Occipital lobe (tissue), 2 donors: Measurements from ENCODE around the gene TMUB1. TPM values are rescaled to one million over a fixed set of nuclear protein-coding genes. Genes with fewer than 3 reads are reported as not detected.

Experiments
- DNase-seq: peaks from one replicate; lab custom pipeline; 2025; lab: John Stamatoyannopoulos, UW
- total RNA-seq: library from RNA; depleted of rRNA; stranded (reverse); fragments of >200 nt; gene quantifications from one replicate; pipeline ENCODE4 v1.2.3, GENCODE V29; 2014

Gene TMUB1
- total RNA-seq, 1 donor from 2014 or later = 9.7 TPM

DNA sequence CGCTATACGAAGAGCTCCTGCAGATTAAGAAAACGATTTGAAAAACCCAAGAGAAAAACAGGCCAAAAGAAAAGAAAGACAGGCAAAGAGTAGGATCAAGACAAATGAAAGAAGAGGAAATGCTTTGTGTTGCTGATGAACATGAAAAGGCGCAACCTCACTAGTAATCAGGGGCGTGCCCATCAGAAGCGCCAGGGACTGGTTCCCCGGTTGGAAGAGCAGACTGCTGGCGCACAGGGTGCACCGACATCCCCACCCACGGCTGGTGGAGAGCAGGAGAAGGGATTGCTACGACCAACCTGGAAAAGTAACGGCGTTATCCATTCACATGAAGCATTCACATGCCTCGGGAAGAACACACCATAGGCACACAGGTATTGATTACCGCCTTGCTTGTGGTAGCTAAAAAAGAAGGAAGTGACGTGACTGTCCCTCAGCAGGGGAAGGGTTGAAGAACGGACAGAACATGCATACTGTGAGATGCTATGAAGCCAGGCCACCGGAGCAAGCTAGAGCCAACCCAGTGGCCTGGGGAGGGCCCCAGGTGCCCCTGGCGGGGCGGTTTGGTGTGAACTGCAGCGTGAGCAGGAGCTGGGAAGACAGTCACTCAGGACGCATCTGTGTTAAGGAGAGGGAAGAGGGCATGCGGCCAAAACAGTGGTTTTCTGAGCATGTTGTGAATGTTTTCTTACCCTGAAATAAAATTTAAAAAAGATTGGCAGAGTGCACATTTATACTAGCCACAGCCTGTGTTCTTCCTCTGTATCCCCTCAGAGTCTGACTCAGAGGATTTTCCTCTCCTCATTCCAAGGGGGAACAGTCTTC is 21.3 kb upstream of the TMUB1 start:
- DNase-seq = no peak

DNA sequence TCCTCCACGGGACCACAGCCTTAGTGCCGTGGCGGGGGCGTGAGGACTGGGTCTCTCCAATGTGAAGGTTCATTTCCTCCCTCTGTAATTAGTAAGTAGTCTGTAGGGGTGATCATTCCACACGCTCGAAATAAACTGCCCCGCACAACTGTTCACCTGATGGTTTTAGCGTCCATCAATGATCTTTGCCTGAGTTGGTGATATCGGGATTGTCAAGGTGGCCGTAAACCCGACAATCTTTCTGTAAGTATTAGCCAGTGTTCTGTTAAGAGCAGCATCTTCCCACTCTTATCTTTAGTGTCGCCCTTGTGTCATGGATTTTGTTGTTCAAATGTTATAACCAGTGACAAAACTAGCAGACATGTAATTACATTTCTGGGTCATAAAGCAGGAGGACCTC is 20.7 kb upstream of the TMUB1 start:
- DNase-seq = no peak

DNA sequence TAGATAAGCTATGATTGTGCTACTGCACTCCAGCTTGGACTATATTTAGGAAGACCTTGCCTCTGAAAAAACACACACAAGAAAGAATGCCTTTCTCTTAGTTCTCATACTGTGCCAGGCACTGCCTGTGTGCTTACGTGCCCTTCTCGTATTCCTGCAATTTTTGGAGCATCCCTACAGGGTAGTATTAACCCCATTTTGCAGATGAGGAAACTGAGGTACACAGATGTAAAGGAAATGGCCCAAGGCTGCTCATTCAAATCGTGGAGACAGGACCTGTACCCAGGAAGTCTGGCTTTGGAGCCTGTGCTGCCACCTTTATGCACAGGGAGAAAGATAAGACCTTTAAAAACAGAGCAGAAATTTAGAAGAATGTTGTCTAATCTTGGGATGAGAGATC is 19.7 kb upstream of the TMUB1 start:
- DNase-seq = no peak

DNA sequence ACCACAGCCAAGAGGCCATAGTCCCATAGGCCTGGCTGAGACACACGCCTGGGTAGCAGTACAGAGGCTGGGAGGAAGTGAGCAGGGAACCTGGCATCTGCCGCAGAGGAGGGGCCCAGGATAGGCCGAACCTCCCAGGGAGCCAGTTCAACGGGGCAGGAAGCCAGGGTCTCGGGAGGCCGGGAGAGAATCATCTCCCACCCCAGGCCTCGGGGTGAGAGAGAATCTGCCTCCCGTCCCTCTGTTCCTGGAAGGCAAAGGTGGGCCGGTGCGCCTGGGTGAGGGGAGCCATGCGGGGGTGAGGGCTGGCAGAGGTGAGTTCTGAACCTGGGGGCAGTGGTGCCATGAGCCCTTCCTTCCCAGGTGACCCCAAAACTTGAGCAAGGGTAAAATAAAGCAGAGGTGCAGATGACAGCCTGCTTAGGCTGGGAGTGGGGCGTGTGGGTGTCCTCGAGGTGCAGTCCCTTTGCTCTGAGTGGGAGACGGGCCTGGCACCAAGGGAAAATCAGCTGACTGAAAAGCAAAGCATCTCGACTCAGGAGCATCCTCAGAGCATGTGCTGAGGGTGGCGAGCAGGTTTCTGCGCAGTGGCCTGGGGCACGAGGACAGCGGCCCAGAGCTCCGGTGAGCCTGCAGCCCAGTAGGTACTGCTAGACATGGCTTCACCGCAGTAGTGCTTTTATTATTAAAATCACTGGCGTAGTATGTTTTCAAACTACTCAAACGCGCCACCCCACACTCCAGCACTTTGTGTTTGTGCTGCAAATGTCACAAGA is 18.5 kb upstream of the TMUB1 start:
- no peak for DNase-seq

DNA sequence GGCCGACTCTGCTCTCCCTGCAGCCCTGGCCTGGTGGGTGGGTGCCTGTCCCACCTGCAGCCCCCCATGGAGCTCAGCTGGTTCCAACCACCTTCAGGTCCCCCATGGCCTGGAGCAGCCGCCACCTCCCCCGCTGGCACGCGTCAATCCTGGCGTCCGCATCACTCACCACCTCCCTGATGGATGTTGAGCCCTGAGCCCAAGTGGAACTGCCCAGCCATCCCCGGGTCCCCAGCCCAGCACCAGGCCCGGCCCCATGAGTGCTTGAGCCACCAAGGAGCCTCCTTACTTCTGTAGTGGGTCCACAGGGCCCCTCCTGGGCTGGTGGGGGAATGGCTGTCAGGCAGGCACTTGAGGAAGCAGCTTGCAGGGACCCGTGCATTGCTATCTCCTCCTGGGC is 17.6 kb upstream of the TMUB1 start:
- no peak for DNase-seq

DNA sequence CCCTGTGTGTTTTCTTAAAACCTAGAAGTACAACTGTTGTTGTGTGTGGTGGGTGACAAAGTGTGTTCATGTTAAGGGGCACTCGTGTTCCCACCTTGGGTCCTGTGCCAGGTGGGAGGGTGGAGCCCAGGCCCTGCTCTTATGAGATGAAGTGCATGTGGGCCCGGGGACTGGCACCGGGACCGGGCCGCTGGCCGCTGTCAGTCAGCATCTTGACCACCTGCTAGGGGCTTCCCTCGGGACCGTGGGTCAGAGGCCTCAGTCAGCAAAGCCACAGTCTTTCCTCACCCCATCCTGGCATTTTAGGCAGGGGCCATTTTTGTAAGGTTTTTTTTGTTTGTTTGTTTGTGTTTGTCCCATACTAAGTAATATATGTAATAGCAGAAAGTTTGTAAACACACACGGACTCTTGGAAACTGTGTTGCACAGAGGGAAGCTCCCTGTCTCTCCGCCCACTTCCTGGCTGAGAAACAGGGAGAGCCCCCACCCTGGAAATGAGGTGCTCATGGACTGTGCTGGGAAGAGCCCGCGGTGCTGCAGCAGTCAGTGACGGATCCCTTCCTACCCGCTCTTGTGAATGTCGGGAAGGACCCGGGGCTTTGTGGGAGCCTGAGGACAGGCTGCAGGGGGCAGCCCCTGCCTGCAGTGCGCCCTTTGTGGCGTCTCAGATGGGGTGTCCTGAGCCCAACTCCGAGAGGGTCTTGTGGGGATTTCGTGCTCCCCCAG is 16.4 kb upstream of the TMUB1 start:
- no peak for DNase-seq

DNA sequence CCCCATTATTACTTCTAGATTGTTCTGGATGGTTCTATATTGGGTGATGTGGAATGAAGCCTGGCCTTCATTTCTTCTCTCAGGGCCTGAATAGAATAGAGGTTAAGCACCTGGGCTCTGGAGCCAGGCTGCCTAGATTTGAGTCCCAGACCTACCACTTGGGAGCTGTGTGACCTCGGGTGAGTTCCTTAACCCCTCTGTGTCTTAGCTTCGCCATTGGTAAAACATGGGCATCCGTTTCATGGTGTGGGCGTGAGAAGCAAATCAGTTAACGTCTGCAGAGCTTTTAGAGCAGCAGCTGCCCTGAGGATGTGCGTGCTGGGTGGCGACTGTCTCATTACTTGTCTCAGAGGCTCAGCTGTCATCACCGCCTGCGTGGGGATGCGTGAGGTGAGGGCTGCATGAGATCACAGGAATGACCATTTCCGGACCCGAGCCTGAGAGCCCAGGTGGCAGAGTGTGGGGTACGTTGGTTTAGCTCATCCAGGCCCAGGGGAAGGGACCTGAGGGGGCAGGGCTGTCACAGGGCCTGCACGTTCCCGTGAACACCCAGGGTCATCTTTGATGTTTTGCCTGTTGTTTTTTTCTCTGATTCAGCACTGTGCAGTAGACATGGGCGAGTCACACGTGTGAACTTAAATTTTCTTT is 12.7 kb upstream of the TMUB1 start:
- DNase-seq = no peak

DNA sequence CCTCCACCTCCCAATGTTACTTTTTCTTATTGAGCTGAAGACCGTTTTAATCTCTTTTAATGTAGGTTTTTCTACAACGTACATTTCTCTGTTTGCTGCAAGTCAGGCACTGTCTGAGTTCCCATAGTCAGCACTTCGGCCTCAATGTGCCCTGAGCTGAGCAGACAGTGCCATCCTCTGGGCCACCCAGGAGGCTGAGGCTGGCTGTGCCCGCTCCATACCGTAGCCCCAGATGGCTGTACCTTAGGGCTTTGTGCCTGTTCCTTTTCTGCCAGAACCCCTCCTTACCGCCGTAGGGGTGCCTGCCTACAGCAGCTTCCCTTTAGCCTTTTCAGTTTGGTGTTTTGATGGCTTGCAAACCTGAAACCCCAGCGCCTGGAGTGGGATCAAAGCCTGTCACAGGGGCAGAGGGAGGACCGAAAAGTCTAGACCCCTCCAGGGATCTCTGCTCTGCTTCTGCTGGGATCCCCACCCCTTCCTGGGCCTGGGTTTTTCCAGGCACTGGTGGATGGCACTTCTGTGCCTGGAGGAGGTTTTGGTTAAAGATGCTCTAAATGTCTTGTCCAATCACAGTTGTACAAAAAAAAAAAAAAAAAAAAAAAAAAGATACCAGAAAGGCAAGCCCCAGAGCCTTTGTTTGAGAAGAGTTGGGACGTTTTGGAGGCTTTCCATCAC is 12.0 kb upstream of the TMUB1 start:
- DNase-seq = no peak

DNA sequence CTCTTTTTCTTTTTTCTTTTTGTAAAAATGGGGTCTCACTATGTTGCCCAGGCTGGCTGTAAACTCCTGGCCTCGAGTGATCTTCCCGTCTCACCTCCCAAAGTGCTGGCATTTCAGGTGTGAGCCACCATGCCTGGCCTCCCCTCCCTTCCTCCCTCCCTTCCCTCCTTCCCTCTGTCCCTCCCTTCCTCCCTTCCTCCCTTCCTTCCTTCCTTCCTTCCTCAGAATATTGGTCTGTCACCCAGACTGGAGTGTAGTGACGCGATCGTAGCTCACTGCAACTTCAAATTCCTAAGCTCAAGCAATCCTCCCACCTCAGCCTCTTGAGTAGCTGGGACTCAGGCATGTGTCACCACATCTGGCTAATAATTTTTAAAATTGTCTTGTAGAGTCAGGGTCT is 11.4 kb upstream of the TMUB1 start:
- no peak for DNase-seq

DNA sequence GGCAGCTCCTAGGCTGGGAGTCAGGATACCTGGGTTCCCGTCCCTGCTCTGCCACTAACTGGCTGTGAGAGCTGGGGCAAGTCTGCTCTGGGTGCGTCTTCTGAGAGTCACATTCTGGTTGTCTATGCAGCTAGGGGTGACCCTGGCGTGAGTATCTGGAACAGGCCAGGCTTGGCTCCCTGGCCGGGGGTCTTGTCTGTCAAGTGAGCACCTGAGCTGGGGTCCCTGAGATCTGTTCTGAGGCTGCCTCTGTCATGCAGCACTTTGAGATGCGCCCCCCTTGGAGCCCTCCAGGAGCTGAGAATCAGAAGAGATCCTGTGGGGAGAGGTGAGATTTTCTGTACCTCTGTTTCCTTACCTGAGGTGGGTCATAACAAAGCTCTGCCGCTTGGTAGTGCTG is 10.5 kb upstream of the TMUB1 start:
- no peak for DNase-seq

DNA sequence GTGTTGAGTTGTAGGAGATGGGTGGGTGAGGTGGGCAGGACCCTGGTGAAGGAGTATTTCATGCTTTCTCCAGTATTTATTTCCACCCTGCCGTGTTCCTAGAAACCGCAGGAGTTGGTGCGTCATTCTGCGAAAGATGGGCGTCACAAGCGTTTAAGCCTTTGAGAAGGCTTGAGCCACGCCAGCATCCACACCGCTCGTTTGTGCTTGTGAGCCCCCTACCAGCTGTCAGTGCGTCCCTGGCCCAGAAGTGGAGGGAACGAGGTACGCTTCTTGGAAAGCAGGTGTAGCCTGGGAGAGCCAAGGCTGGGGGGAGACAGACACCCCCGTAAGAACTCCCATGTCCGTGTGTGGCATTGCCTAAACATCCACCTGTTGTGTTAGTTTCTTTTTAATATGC is 8.7 kb upstream of the TMUB1 start:
- no peak for DNase-seq

DNA sequence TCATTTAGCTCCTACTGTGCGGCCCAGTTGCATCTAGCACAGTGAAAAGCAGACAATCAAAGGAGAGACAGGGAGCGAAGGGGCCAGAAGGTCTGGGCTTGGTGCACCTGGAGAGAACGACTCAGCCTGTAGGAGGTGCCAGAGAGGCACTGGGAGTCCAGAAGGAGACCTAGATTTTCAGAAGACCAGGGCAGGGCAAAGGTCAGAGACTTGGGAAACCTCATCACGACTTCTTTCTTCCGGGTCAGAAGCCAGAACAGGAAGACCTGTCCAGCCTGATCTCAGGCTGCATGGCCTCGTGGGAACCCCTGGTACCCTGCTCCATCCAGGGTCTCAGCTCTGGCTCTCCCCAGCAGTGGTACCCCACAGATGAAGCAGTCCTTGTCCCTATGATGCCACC is 8.1 kb upstream of the TMUB1 start:
- DNase-seq = no peak

DNA sequence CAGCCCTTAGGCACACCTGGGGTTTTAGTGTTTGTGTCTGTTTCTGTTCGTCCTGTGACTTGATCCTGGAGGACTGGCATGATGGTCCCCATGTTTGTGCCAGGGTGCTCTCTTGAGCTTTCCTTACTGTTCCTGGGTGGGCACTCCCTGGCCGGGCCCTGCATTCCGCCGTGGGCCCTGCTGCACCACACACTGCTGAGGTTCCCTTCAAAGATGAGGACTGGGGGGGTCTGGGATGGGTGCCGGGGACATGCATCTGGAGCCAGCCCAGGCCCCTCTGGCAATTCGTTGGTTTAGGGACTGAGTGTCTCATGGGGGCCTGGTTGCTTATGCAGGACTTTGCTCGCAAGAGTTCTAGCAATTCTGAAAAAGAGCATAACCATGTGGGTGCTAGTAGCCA is 7.7 kb upstream of the TMUB1 start:
- DNase-seq = no peak

DNA sequence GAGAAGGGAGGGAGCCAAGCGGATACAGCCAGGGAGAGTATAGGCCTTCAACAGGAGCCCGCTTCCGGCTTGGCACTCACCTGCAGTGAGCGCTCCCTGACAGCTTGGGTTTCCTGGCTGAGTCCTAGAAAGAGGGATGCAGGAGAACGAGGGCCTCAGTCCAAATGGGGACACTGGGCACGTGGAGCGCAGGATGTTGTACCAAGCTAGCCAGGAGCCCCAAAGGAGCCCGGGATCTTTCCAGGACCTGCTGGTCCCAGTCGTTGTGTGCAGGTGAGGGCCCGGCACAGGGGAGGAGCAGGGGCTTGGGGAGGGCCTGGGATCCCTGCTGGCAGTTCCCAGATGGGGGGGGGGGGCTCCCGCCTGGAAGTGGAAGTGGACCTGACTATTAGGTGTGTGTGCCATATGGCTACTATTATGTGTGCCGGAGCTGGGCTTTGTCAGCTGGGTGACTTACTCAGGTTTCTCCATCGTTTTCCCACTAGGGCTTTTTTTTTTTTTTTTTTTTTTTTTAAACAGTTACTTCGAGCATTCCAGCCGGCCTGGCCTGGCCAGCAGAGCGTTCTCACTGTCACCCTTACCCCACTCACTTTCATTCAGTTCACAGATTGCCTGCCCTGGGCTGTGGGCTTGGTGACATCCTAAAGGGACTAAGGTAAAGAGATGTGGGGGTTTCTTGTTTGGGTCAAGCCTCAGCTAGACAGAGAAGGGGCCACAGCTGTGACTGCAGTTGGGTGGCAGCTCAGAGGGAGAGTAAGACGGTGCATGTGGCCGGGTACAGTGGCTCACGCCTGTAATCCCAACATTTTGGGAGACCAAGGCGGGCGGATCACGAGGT is 6.8 kb upstream of the TMUB1 start:
- DNase-seq = no peak

DNA sequence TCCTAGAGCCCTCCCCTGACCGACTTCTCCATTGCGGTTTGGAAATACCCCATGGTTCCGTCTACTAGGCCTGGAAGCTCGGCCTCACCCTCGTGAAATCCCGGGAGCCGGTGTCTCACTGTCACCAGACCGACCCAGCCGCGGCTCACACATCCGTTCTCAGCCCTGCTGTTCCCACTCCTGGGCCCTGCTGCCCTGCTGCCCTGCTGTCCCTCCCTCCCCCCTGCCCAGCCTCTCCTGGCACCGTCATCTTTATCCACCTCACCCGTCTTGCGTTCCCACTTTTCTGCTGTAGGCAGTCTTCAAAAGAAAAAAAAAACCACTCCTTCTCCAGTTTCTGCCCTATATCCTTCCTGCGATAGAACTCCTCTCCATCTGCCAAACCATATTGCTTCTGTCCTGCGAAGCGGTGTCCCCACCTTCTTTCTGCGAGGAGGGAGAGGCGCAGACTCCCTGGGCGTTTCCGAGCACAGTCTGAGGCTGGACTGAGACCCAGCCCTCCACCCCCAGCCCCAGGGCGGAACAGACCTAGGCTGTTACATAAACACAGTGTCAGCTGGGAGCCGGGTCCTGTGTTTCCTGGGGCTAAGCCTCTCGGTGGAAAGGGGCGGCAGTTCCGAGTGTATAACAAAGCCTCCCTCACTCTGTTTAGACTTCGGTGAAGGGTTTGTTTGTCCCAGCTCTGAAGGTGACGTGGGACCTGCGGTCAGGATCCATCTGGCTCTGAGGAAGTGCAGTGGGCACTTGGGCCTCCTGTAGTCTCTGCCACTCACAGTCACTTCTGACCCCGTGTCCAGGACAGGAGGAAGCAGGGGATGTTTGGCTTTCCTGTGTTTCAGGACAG is 5.8 kb upstream of the TMUB1 start:
- DNase-seq = peak; percentile 44

DNA sequence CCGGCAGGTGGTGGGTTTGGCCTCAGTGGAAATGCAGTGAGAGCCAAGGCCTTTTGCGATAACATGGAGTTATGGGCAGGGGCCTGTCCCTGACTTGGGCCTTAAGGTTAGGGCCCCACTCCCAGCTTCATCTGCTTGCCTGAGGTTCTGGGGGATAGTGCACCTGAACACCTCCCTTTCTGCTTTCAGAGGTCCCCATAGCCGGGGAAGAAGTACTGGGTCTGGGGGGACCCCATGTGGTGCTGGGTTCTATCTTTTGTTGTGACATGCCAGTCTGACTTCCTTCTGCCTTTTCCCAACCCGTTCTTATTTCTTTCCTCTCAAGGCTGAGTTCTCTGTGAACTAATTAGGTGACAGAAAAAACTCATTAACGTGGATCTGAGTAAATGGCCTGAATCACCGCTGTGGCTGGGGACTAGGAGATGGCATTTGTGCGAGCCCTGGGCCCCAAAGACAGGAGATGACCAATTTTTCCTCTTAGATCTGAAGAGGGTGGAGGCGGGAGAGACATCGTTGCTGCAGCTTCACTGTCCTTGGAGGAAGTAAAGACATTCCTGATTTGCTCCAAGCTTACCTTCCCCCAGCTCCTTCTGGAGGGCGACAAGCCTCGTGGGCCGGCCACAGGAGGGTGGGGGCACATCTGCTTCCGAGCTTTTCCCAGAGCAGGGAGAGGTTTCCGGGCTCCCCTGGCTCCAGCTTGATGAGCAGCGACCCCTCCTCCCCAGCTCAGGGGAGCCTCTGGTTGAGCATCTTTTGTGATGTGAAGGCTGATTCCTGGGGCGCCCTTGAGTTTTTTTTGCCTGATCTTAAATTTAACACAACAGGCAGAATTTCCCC is 4.9 kb upstream of the TMUB1 start:
- DNase-seq = no peak

DNA sequence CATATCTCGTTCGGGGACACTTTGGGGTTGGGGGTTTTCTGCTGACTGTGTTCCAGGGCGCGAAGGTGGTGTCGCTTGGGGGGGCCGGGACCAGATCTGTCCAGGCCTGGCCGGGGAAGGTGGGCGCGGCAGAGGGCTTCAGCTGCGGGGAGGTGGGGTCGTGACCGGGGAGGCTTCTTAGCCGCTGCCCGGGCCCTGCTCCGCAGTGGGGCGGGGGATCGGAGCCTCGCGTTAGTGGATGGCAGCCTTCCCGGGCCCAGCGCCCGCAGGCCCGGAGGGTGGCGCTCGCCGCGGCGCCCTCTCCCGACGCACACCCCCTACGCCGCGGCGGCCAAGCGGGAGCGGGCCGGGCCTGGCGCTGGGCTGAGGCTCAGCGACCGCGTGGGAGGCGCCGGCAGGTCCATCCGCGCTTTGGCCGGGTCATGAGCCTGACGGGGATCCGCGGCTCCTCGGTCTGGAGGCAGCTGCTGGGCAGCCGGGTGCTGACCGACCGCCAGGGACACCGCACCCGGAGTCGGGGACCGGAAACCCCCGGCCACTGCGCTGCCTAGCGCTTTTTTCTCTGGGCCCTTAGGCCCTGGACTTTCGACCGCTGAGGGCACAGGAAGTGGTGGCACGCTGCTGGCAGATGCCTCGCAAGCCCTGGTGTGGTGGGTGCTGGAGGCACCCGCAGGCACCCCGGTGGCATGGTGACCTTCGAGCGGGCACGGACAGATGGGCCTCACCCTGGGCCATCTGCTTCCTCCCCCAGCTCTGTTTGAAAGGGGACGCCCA is 4.1 kb upstream of the TMUB1 start:
- DNase-seq = peak; percentile 51

DNA sequence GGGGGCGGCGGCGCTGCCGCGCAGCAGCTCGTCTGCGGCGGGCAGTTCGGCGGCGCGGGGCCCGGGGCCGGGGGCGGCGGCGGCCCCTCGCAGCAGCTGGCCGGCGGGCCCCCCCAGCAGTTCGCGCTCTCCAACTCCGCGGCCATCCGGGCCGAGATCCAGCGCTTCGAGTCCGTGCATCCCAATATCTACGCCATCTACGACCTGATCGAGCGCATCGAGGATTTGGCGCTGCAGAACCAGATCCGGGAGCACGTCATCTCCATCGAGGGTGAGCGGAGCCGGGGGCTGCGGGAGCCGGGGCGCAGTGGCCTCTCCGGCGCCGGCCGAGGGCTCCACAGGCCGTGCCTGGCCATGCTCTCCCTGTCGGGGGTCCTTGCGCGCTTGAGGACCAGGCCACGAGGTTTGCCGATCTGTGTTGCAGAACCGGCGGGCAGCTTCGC is 3.5 kb upstream of the TMUB1 start:
- peak; percentile 51 for DNase-seq
